Astrocyte of the hippocampus (primary cell): ENCODE measurements around the gene UBN1.
"Not testable (repeated sequence)": the region's sequence is repeated elsewhere in the genome, so short reads cannot be mapped to it uniquely, and the experiment has no call there.

Experiments used
- DNase-seq: peaks from one replicate; pipeline ENCODE4 v3.0.0; 2011; ENCODE audit warnings: low read depth, low spot score

Gene UBN1

DNA sequence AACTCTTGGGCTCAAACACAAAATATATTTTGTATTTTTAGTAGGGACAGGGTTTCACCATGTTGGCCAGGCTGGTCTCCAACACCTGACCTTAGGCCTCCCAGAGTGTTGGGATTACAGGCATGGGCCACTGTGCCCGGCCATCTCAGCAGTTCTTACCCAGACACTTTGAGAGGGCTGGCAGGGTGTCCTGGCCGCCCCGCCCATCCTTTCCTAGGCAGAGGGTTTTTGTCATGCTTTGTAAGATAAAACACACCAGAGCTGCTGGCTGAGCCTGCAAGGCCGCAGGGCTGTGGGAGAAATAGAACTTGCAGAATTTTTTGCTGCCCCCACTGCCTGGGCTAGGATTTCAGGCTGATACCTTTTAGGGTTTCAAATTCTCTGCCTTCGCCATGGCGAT lies 80.9 kb downstream of the UBN1 start:
- DNase-seq: no peak

DNA sequence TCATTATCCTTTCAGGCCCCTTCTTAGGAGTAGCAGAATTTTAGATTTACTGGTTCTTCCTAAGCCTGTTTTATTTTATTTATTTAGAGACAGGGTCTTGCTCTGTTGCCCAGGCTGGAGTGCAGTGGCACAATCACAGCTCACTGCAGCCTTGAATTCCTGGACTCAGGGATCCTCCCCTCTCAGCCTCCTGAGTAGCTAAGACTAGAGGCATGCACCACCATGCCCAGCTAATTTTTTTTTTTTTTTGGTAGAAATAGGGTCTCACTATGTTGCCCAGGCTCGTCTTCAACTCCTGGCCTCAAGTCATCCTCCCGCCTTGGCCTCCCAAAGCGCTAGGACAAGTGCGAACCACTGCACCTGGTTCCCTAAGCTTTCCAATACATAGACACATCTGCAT lies 82.3 kb downstream of the UBN1 start:
- DNase-seq: not testable (repeated sequence)

DNA sequence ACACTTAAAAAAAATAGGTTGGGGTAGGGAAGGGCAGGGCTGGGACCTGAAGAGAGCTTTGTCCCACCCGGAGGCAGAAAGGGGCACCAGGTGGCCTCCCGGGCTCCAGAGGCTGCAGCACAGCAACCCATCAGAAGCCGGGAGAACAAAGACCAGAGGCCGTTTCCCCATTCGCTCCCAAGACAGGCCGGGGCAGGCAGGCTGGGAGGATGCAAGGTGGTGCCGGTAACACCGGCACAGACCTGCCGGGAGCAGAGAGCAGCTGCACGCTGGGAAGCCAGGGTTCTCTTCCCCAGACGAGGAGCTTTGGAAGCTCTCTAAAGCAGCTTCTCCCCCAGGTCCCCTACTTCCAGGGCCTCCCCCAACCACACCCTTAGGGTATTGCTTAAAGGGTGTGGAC lies 84.1 kb downstream of the UBN1 start:
- DNase-seq: no peak
